GM12872 (cell line): ENCODE measurements around the gene CDK14.

Experiments
- TF ChIP-seq, protein P1 (sequence below): IDR thresholded peaks from 3 replicates; pipeline ENCODE4 v1.5.1; 2011; ENCODE audit warnings: low read depth, mild to moderate bottlenecking, low read length, moderate library complexity; ENCODE audit not compliant: insufficient read depth

Gene CDK14

DNA sequence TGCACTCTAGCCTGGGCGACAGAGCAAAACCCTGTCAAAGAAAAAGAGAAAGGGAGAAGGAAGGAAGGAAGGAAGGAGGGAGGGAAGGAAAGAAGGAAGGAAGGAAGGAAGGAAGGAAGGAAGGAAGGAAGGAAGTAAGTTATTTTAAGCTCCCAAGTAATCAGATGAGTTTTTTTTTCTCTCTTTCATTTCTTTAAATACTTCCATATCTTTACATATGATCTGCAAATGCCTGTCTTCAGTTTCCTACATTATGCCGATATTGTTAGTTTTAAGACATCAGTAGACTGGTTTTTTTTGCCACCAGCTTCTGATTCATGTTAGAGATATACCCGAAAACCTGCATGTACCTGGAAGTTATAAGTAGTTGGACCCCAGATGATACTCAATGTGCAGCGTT, 495.5 kb downstream of the CDK14 start:
- TF ChIP-seq, protein P1, sequence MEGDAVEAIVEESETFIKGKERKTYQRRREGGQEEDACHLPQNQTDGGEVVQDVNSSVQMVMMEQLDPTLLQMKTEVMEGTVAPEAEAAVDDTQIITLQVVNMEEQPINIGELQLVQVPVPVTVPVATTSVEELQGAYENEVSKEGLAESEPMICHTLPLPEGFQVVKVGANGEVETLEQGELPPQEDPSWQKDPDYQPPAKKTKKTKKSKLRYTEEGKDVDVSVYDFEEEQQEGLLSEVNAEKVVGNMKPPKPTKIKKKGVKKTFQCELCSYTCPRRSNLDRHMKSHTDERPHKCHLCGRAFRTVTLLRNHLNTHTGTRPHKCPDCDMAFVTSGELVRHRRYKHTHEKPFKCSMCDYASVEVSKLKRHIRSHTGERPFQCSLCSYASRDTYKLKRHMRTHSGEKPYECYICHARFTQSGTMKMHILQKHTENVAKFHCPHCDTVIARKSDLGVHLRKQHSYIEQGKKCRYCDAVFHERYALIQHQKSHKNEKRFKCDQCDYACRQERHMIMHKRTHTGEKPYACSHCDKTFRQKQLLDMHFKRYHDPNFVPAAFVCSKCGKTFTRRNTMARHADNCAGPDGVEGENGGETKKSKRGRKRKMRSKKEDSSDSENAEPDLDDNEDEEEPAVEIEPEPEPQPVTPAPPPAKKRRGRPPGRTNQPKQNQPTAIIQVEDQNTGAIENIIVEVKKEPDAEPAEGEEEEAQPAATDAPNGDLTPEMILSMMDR = no peak

DNA sequence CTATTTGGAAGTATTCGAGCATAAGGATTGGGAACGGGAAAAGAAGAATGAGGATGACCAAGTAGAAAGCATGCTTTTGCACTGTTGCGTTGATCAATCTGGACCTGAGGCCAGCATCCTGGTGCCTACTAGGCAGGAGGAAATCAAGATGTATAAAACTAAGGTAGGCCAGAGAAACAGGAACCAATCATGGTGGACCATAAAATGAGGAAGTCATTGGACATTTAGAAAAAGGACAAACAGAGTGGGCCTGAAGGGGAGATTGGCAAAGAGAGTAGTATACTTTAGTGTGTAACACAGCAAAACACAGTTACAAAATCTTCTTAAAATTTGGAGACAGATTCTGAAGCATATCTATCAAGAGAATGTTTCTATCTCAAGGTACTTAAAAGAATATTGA, 497.1 kb downstream of the CDK14 start:
- TF ChIP-seq, protein P1 = no peak

DNA sequence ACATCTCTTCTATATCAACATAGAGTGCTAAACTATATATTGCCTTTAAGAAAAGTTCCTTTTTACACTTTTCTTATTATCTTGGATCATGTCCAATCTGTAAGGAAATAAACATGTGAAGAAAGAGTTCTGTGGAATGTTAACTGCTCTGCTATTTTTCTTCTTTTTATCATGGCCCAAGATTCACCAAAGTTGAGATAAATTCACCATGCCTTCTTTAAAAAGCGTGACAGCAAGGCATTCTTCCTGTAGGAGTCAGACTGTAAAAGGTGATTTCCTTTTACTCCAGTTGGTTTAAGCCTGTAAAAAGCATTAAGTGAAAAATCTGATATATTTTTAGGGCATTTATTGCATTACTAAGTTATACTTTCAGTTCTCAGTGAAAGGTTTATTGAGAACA, 502.4 kb downstream of the CDK14 start:
- TF ChIP-seq, protein P1 = no peak

DNA sequence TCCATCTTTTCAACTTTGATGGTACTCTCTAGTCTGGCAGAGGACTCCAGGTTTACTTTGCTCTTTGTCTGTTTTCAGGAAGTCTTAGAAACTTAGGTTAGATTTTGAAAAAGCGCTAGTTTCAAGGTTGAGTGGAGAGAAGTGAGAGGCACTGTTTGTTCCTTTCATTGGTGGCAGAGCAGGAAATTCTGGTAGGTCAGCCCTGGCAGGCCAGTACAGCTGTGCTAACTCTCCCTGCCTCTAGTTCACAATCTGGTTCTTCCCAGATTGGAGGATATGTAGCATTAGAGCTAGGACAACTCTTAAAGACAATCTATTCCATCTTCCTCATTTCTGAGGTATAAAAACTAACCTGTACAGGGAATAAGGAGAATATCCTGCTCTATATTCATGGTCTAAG, 507.2 kb downstream of the CDK14 start:
- TF ChIP-seq, protein P1 = no peak

DNA sequence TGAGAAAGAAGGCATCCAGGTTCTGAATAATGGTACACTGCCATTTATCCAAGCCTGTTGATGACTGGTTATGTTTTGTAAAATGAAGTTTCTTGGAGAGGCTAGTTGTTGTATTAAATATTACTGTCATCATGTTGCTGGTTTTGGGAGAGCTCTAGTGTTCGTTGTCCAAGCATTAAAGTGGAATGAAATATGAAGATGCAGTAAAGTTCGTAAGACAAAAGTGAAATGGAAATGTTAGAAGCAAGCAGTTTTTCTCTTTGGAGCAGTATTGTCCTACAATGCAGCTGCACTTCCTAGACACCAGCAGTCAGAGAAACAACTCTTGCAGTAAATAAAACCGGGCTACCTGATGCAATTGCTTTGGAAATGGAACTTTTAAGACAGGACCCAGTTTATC, 511.3 kb downstream of the CDK14 start:
- TF ChIP-seq, protein P1 = no peak

DNA sequence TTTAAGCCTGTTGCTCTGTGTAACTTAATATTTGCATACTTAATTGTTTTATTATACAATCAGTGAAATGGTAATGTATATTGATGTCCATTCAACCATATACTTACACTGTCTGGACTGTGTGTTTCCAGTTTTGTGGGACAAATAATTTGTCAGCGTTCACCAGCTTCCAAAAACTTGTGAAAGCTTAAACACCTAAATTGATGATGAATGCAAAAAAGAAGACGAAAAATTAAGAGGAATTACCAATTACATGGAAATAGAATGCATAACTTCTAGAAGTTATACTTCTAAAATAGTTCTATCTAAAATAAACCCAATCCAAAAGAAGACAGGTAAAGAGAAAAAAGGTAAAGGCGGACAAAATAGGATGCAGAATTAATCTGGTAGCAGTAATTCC, 513.1 kb downstream of the CDK14 start:
- TF ChIP-seq, protein P1 = no peak

DNA sequence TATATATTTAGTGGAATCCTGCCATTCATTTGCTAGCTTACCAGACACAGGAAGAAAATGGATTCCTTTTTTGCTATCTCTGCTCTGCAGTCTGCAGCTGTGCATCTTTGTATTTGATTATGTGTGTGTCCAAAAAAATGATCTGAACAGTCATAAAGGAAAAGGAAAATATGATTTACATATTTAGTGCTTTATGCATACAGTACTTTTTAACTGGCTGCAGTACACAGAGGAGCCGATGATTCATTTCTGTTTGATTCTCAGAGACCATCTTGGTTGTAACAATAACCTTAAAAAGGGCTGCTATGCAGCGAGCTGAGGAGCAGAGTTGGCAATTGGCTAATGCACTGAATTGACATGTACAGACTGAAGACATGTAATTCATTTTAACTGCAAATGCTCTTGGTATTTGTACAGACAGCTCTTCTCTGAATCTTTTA, 516.8 kb downstream of the CDK14 start:
- TF ChIP-seq, protein P1 = no peak

DNA sequence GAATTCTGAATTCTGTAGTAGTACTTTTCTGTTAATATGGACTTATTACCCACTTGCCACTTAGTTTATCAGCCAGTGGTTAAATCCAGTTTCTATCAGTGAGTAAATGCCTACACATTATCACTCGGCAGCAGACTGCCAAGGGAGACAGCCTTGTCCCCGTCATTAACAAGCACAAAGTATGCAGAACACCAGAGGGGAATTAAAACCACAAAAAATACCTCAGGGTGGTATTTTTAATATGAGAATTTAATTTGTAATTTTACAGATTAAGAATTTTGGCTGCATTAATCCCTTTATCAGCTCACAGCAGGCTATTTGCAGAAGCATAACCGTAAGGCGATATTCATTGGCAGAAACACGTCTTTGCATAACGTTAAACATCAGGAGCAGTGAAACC, 518.1 kb downstream of the CDK14 start:
- TF ChIP-seq, protein P1 = no peak
